BLaER1 treated with 17β-estradiol and CSF1 and Interleukin-3, amounts not matched to agents 10 nM and 100 nM (cell line): ENCODE measurements around the gene FMNL3.

Experiments
- H3K27ac ChIP-seq, 11 experiments: shearing (Covaris generic); formaldehyde crosslinking; 2 replicates each; pipeline ENCODE4 v1.8.1; 2022
- H3K27me3 ChIP-seq, 11 experiments: shearing (Covaris generic); formaldehyde crosslinking; 2 replicates each; pipeline ENCODE4 v1.8.1; 2022
- H3K36me3 ChIP-seq, 11 experiments: shearing (Covaris generic); formaldehyde crosslinking; 2 replicates each; pipeline ENCODE4 v1.8.1; 2022
- H3K4me1 ChIP-seq, 10 experiments: shearing (Covaris generic); formaldehyde crosslinking; 2 replicates each; pipeline ENCODE4 v1.8.1; 2022
- H3K4me2 ChIP-seq, 11 experiments: shearing (Covaris generic); formaldehyde crosslinking; 2 replicates each; pipeline ENCODE4 v1.8.1; 2022
- H3K4me3 ChIP-seq, 10 experiments: shearing (Covaris generic); formaldehyde crosslinking; 2 replicates each; pipeline ENCODE4 v1.8.1; 2022
- H3K9ac ChIP-seq, 11 experiments: shearing (Covaris generic); formaldehyde crosslinking; 2 replicates each; pipeline ENCODE4 v1.8.1; 2022
- H3K9me3 ChIP-seq, 11 experiments: shearing (Covaris generic); formaldehyde crosslinking; replicated peaks in 1 of 11; 2 replicates each; pipeline ENCODE4 v1.8.1; 2022
- H4K20me1 ChIP-seq, 11 experiments: shearing (Covaris generic); formaldehyde crosslinking; 2 replicates each; pipeline ENCODE4 v1.8.1; 2022
- Cebpa-rat ChIP-seq, 11 experiments: shearing (Covaris generic); IDR thresholded peaks; 2 replicates each; pipeline ENCODE4 v1.8.1; 2022

The FMNL3 gene

DNA sequence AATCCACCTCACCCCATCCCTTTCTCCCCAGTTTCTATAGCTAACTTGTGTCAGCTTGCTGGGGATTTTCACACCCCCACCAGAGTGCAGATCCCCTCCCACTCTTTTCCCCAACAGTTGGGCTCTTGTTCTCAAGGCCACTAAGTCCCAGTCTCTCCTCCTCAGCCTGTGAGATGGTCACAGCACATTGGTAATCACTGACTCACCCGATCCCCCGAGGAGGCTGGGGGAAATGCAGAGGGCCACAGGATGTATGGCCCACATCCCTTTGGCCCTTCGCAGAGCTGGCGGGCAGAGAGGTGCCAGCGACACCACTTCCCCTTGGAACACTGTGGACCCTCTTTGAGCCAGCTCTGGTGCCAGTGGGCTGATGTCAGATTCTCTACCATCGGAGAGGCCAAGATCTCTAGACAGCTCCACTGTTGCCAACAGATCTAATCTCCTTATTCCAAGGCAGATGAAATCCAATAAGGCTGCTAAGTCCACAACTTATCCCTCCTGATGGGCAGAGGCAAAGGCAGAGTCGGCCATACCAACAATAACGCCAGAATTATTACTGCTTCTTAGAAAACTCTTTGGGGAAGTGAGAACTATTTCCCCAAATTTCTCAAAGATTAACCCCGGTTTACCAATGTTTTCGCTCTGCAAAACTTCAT, 1.6 kb downstream of the FMNL3 start:
- Histone ChIP-seq H3K4me3 (peak overlapping the region; percentile 80 to 90 (median 84)), H3K27me3 (peaks cover 0 to 7% (median 0%) of the 10 kb centered on the region in 11 experiments; a peak in 7 of 22 replicates), H4K20me1 (peaks cover 0 to 28% (median 22%) of the 10 kb centered on the region in 11 experiments; a peak in 16 of 22 replicates), H3K36me3 (no peaks in the 10 kb centered on the region), H3K9ac (peak overlapping the region; percentile 86 to 97 (median 92); a peak in 21 of 22 replicates), H3K27ac (peak overlapping the region; percentile 16 to 95 (median 91); a peak in 21 of 22 replicates), H3K9me3 (no peaks in the 10 kb centered on the region), H3K4me1 (peaks cover 49 to 65% (median 57%) of the 10 kb centered on the region in 10 experiments), H3K4me2 (peak overlapping the region; percentile 83 to 96 (median 94))
- no peak for TF ChIP-seq Cebpa-rat (IDR thresholded peaks at IDR 0.05)

DNA sequence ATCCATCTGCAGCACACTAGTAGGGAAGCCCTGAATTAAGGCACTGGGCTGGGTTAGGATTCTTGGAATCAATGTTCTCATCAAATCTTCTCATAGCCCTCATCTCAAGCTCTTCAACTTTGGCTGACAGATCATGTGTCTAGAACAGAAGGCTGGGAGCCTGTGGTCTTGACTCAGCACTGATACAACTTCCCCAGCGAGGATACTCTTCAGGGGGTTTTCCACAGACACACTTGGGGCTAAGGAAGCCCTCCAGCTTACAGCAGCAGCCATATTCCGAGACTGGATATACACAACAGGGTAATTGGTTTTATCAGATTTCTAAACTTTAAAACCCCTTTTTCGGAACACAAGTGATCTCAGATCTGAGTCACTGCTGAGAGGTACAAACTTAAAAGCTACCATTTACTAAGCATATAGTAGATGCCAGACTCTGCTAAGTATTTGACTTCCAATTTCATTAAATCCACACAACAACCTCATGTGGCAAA, 3.5 kb downstream of the FMNL3 start:
- peak overlapping the region; percentile 83 to 96 (median 94) for H3K4me2 ChIP-seq
- peaks cover 67 to 80% (median 75%) of the 10 kb centered on the region in 10 experiments for H3K4me1 ChIP-seq
- H4K20me1 ChIP-seq: peaks cover 4 to 36% (median 27%) of the 10 kb centered on the region in 11 experiments; a peak in 19 of 22 replicates
- H3K4me3 ChIP-seq: no peak overlapping the region
- no peaks in the 10 kb centered on the region for H3K36me3 ChIP-seq
- peak overlapping the region in 1 of 11 experiments; percentile 42; a peak in 3 of 22 replicates for H3K9ac ChIP-seq
- H3K27ac ChIP-seq: peak overlapping the region in 10 of 11 experiments; percentile 9 to 95 (median 51); a peak in 17 of 22 replicates
- TF ChIP-seq Cebpa-rat (IDR thresholded peaks at IDR 0.05): no peak
- peaks cover 0 to 7% (median 0%) of the 10 kb centered on the region in 11 experiments; a peak in 7 of 22 replicates for H3K27me3 ChIP-seq
- H3K9me3 ChIP-seq: no peaks in the 10 kb centered on the region

DNA sequence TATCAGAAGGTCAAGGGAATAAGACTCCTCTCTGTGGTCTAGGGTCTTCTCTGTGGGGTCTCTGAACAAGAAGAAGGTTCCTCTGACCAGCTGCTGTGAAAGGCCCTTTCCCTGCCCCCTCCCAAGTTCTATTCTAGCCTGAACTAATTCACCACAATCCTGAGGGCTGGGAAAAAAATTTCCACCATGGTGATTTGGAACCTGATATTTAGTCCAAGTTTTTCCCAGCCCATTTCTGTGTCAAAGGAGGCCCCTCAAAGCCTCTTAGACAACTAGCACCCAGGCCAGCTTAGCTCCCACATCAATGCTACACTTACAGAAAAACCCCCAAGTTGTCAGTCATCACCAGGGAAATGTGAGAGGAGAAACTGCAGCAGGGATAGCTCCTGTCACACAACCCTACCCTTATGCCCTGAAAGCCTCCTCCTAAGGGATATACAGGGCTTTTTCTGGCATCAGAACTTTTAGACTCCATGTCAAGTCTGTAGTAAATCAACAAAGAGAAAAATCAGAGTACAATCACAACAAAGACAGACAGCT, 4.5 kb downstream of the FMNL3 start:
- TF ChIP-seq Cebpa-rat (IDR thresholded peaks at IDR 0.05): no peak
- H3K4me2 ChIP-seq: peak overlapping the region; percentile 83 to 96 (median 94)
- peaks cover 76 to 87% (median 84%) of the 10 kb centered on the region in 10 experiments for H3K4me1 ChIP-seq

DNA sequence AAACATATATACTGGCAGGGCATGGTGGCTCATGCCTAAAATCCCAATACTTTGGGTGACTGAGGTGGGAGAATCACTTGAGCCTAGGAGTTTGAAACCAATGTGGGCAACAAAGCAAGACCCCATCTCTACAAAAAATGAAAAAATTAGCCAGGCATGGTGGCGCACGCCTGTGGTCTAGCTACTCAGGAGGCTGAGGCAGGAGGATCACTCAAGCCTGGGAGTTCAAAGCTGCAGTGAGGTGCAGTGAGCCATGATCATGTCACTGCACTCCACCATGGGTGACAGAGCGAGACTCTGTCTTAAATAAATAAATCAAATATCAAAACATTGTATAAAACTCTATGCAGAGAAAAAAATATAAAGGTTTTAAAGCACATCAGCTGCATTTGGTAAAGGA, 5.2 kb downstream of the FMNL3 start:
- Histone ChIP-seq H3K4me1 (peaks cover 83 to 95% (median 91%) of the 10 kb centered on the region in 10 experiments), H3K36me3 (no peaks in the 10 kb centered on the region), H4K20me1 (peaks cover 19 to 48% (median 38%) of the 10 kb centered on the region in 11 experiments; a peak in 19 of 22 replicates), H3K9ac (no peak overlapping the region), H3K4me2 (peak overlapping the region; percentile 36 to 96 (median 89); a peak in 20 of 22 replicates), H3K4me3 (no peak overlapping the region), H3K27ac (peak overlapping the region in 5 of 11 experiments; percentile 16 to 95 (median 53); a peak in 8 of 22 replicates), H3K9me3 (no peaks in the 10 kb centered on the region), H3K27me3 (peaks cover 0 to 7% (median 0%) of the 10 kb centered on the region in 11 experiments; a peak in 8 of 22 replicates)
- no peak for TF ChIP-seq Cebpa-rat (IDR thresholded peaks at IDR 0.05)

More for the DNA sequence above, 4.5 kb downstream of the FMNL3 start:
- Histone ChIP-seq H4K20me1 (peaks cover 13 to 45% (median 35%) of the 10 kb centered on the region in 11 experiments; a peak in 19 of 22 replicates), H3K27ac (peak overlapping the region in 8 of 11 experiments; percentile 23 to 95 (median 72); a peak in 14 of 22 replicates), H3K4me3 (no peak overlapping the region), H3K27me3 (peaks cover 0 to 7% (median 0%) of the 10 kb centered on the region in 11 experiments; a peak in 8 of 22 replicates), H3K36me3 (no peaks in the 10 kb centered on the region), H3K9me3 (no peaks in the 10 kb centered on the region), H3K9ac (peak overlapping the region in 4 of 11 experiments; percentile 16 to 42 (median 24); a peak in 5 of 22 replicates)

DNA sequence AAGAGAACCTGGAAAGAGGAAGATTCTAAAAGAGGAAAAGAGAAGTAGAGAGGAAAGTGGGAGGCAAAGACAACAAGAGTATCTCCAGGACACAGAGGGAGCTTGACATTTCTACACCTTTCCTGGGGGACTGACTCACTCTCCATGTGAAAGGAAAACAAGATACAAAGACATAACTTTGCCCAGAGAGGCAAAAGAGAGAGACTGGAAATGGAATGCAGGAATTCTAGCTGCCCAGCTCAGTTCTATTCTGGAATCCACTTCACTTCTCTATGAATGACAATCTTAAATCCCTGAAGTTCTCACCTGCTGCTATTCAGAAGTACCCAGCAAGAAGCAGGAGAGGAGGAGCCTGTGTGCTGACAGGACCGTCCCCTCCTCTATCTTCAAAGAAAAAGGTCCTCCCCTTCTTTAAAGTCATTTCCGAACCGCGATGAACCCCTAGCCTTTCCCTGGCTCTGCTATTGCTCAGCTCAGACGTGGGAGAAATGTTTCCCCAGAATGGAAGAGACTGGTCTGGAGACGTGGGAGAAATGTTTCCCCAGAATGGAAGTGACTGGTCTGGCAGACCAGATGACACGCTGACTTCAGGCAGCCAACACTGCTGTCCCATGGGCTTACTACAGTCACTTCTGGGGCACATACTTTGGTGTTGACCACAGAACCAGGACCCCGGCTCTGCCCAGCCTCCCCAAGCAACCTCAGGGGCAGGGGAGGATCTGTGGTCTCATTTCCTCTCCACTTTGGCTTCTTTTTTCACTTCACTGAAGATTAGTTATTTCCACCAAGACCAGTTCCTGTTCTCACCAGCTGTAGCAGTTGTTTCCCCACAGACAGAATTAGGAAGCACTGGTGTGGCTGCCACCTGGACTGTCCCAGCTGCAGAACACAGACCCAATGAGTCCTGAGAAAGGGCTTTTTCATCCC, 8.3 kb downstream of the FMNL3 start:
- TF ChIP-seq Cebpa-rat (IDR thresholded peaks at IDR 0.05): peak in 5 of 11 experiments; percentile 27 to 58 (median 44); a peak in 6 of 22 replicates
- H3K36me3 ChIP-seq: no peaks in the 10 kb centered on the region
- H3K27me3 ChIP-seq: no peaks in the 10 kb centered on the region; a peak in 4 of 22 replicates
- peaks cover 70 to 79% (median 76%) of the 10 kb centered on the region in 10 experiments for H3K4me1 ChIP-seq
- H4K20me1 ChIP-seq: peaks cover 16 to 76% (median 44%) of the 10 kb centered on the region in 11 experiments; a peak in 18 of 22 replicates
- peak overlapping the region; percentile 11 to 81 (median 75); a peak in 21 of 22 replicates for H3K27ac ChIP-seq
- peak overlapping the region; percentile 11 to 69 (median 63); a peak in 20 of 22 replicates for H3K9ac ChIP-seq
- peak overlapping the region; percentile 15 to 45 (median 36); a peak in 14 of 20 replicates for H3K4me3 ChIP-seq
- H3K9me3 ChIP-seq: no peaks in the 10 kb centered on the region
- peak overlapping the region; percentile 79 to 98 (median 91) for H3K4me2 ChIP-seq

DNA sequence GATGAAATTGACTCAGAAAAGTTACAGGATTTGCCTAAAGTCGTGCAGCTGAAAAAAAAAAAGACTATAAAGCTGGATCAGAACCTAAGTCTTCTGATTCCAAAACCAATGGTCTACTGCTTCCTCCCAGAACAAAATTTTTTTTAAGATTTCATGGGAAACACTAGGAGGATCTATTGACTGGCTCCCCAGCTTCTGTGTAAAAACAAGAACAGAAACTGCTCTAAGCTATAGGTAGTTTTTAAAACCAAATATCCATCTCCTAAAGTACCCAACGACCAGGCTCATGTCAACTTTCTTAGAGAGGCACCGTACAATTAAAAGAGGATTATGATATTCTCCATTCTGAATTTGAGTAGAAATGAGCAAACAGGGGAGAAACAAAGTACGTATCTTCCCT, 9.4 kb downstream of the FMNL3 start:
- Histone ChIP-seq H3K4me1 (peaks cover 66 to 75% (median 71%) of the 10 kb centered on the region in 10 experiments), H3K4me3 (peak overlapping the region in 2 of 10 experiments; percentile 20 to 45; a peak in 1 of 20 replicates), H3K9me3 (no peaks in the 10 kb centered on the region), H3K36me3 (no peaks in the 10 kb centered on the region), H3K9ac (no peak overlapping the region), H3K27ac (peak overlapping the region in 5 of 11 experiments; percentile 7 to 81 (median 78); a peak in 7 of 22 replicates), H3K4me2 (peak overlapping the region; percentile 79 to 98 (median 91)), H3K27me3 (no peaks in the 10 kb centered on the region; a peak in 4 of 22 replicates), H4K20me1 (peaks cover 13 to 73% (median 37%) of the 10 kb centered on the region in 11 experiments; a peak in 18 of 22 replicates)
- TF ChIP-seq Cebpa-rat (IDR thresholded peaks at IDR 0.05): no peak

DNA sequence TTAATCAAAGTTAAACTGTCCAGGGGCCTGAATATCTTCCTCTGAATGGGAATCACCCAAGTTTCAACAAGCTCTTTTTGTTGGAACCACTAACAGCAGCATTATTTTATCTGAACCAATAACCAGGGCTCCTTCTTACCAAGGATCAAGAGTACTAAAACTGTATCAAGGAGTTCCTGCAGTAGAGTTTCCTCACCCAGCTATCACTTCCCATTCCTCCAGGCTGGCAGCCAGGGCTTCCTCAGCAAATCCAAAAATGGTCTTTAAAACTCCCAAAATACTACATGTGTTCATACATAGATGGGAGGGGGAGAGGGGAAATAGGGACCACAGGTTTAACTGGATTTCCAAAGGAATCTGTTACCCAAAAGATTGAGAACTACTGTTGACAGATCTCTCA, 10.5 kb downstream of the FMNL3 start:
- Histone ChIP-seq H3K36me3 (no peaks in the 10 kb centered on the region), H3K4me3 (no peak overlapping the region), H3K9me3 (no peaks in the 10 kb centered on the region), H3K27ac (no peak overlapping the region), H4K20me1 (peaks cover 9 to 70% (median 32%) of the 10 kb centered on the region in 11 experiments; a peak in 18 of 22 replicates), H3K4me2 (peak overlapping the region; percentile 79 to 98 (median 91); a peak in 21 of 22 replicates), H3K4me1 (peaks cover 56 to 66% (median 61%) of the 10 kb centered on the region in 10 experiments), H3K9ac (no peak overlapping the region), H3K27me3 (no peaks in the 10 kb centered on the region; a peak in 3 of 22 replicates)
- no peak for TF ChIP-seq Cebpa-rat (IDR thresholded peaks at IDR 0.05)
